GM23338 (cell line): ENCODE data around the gene MEGF8. TPM values are rescaled to one million over a fixed set of nuclear protein-coding genes. Genes with fewer than 3 reads are reported as not detected.

Experiments
- ATAC-seq: fragments of 200-7000 bp; cut with Tn5 transposase; 3 replicates; pipeline ENCODE4 v1.9.1; 2020
- DNase-seq: peaks from one replicate; pipeline ENCODE4 v3.0.0-alpha.2; 2015; ENCODE audit warnings: low spot score
- H2AFZ ChIP-seq: fragments of 200-600 bp; sonication (generic); 2 replicates; pipeline ENCODE4 v1.8.0; 2016; ENCODE audit warnings: antibody characterized with exemption, mild to moderate bottlenecking, moderate library complexity
- H3F3A ChIP-seq: fragments of 200-600 bp; sonication (generic); replicated peaks from 2 replicates; pipeline ENCODE4 v1.8.0; 2017; ENCODE audit warnings: antibody characterized with exemption, mixed run types, low read depth
- H3K27ac ChIP-seq: fragments of 200-600 bp; sonication (generic); 2 replicates; pipeline ENCODE4 v1.6.1; 2016; ENCODE audit warnings: low read depth
- H3K27me3 ChIP-seq: fragments of 200-600 bp; sonication (generic); 2 replicates; pipeline ENCODE4 v1.8.0; 2016; ENCODE audit warnings: mild to moderate bottlenecking, mixed run types, moderate library complexity; ENCODE audit not compliant: insufficient read depth
- H3K36me3 ChIP-seq: fragments of 200-600 bp; sonication (generic); 2 replicates; pipeline ENCODE4 v1.8.0; 2016; ENCODE audit warnings: mild to moderate bottlenecking; ENCODE audit not compliant: insufficient read depth
- H3K4me1 ChIP-seq: fragments of 200-600 bp; sonication (generic); 2 replicates; pipeline ENCODE4 v1.8.0; 2016; ENCODE audit warnings: mild to moderate bottlenecking, moderate library complexity; ENCODE audit not compliant: insufficient read depth
- H3K4me2 ChIP-seq: fragments of 200-600 bp; sonication (generic); 2 replicates; pipeline ENCODE4 v1.7.1; 2017; ENCODE audit warnings: mixed run types
- H3K4me3 ChIP-seq: fragments of 200-600 bp; sonication (generic); 2 replicates; pipeline ENCODE4 v1.6.1; 2016; ENCODE audit warnings: mixed run types
- H3K79me2 ChIP-seq: fragments of 200-600 bp; sonication (generic); replicated peaks from 2 replicates; pipeline ENCODE4 v1.8.0; 2017; ENCODE audit warnings: mild to moderate bottlenecking; ENCODE audit not compliant: insufficient read depth
- H3K9me2 ChIP-seq: fragments of 200-600 bp; sonication (generic); 2 replicates; pipeline ENCODE4 v1.8.0; 2017; ENCODE audit not compliant: insufficient read depth
- H4K20me1 ChIP-seq: fragments of 200-600 bp; sonication (generic); replicated peaks from 2 replicates; pipeline ENCODE4 v1.8.0; 2017; ENCODE audit warnings: mild to moderate bottlenecking; ENCODE audit not compliant: insufficient read depth
- H3K27ac Mint-ChIP-seq: 2 replicates; pipeline ENCODE4 v1.8.0; 2020; ENCODE audit warnings: inconsistent platforms, mild to moderate bottlenecking, moderate library complexity, mixed read lengths
- H3K27me3 Mint-ChIP-seq: 3 replicates; pipeline ENCODE4 v1.8.0; 2022; ENCODE audit warnings: low read depth, mild to moderate bottlenecking, moderate library complexity, mixed read lengths, inconsistent platforms; ENCODE audit not compliant: insufficient read depth, poor library complexity
- H3K36me3 Mint-ChIP-seq: 3 replicates; pipeline ENCODE4 v1.8.0; 2021; ENCODE audit warnings: low read depth, mild to moderate bottlenecking, inconsistent platforms, moderate library complexity, mixed read lengths
- H3K4me1 Mint-ChIP-seq: 3 replicates; pipeline ENCODE4 v1.8.0; 2020; ENCODE audit warnings: mild to moderate bottlenecking, inconsistent platforms, mixed read lengths
- H3K4me3 Mint-ChIP-seq: 3 replicates; pipeline ENCODE4 v1.8.0; 2021; ENCODE audit warnings: moderate library complexity, mild to moderate bottlenecking, inconsistent platforms, mixed read lengths
- H3K9me3 Mint-ChIP-seq: 3 replicates; pipeline ENCODE4 v1.8.0; 2020; ENCODE audit warnings: moderate library complexity, mild to moderate bottlenecking, inconsistent platforms, mixed read lengths
- EZH2 ChIP-seq: fragments of 200-600 bp; sonication (generic); IDR thresholded peaks from one replicate; pipeline ENCODE4 v1.8.0; 2017; ENCODE audit warnings: antibody characterized with exemption, mild to moderate bottlenecking, low read depth; ENCODE audit not compliant: unreplicated experiment
- EZH2phosphoT487 ChIP-seq: fragments of 200-600 bp; sonication (generic); IDR thresholded peaks from one replicate; pipeline ENCODE4 v1.8.1; 2018; ENCODE audit warnings: antibody characterized with exemption; ENCODE audit not compliant: unreplicated experiment
- NANOG ChIP-seq: IDR thresholded peaks from 2 replicates; pipeline ENCODE4 v1.6.1; 2016; ENCODE audit warnings: antibody characterized with exemption, borderline replicate concordance
- POLR2AphosphoS5 ChIP-seq: IDR thresholded peaks from 2 replicates; pipeline ENCODE4 v1.6.1; 2016; ENCODE audit warnings: antibody characterized with exemption, low read depth
- STAT1 ChIP-seq: IDR thresholded peaks from one replicate; pipeline ENCODE4 v1.6.1; 2016; ENCODE audit warnings: antibody characterized with exemption; ENCODE audit not compliant: unreplicated experiment
- ZNF114 ChIP-seq: fragments of 250-450 bp; sonication (Bioruptor Pico); IDR thresholded peaks from 2 replicates; pipeline ENCODE4 v1.5.0; 2020; ENCODE audit warnings: mild to moderate bottlenecking, moderate library complexity
- ZNF331 ChIP-seq: fragments of 250-450 bp; sonication (Bioruptor Pico); IDR thresholded peaks from 2 replicates; pipeline ENCODE4 v1.5.0; 2020; ENCODE audit warnings: low read depth, mild to moderate bottlenecking, moderate library complexity
- ZNF462 ChIP-seq: fragments of 250-450 bp; sonication (Bioruptor Pico); IDR thresholded peaks from 2 replicates; pipeline ENCODE4 v1.5.0; 2020; ENCODE audit warnings: mild to moderate bottlenecking, moderate library complexity
- polyA plus RNA-seq: library from polyadenylated mRNA; unstranded; fragments of >200 nt; fragmentation: Nextera tagmentation; extraction: Ambion mirVana; gene quantifications from 2 replicates; pipeline ENCODE4 v1.2.1, GENCODE V29; 2016
- total RNA-seq: library from RNA; depleted of rRNA; stranded (reverse); fragments of >200 nt; shearing (Covaris generic); gene quantifications from 2 replicates; pipeline ENCODE4 v1.2.3, GENCODE V29; 2014
- TF ChIP-seq, protein P1 (sequence below), 2 experiments: fragments of 200-600 bp in 1 of 2; sonication (generic) in 1 of 2; conservative IDR thresholded peaks; 2 replicates each; pipeline versions ENCODE4 v1.5.1 to v1.6.1; 2016 to 2017; ENCODE audit warnings: antibody characterized with exemption in 2 of 2, low read depth in 2 of 2, mild to moderate bottlenecking in 2 of 2, moderate library complexity in 1 of 2
- TF ChIP-seq, protein P2 (sequence below): IDR thresholded peaks from 2 replicates; pipeline ENCODE4 v1.6.1; 2016; ENCODE audit warnings: antibody characterized with exemption

MEGF8 gene
- total and polyA plus RNA-seq, 2 experiments from 2014 or later: 6.2 to 40.5 TPM

- Mint-ChIP-seq H3K27ac (no peak overlapping the region), H3K4me3 (no peak overlapping the region), H3K36me3 (peaks cover 33% of the 10 kb centered on the region), H3K27me3 (peaks cover 16% of the 10 kb centered on the region), H3K4me1 (peaks cover 30% of the 10 kb centered on the region), H3K9me3 (no peaks in the 10 kb centered on the region)
- H3K4me2 ChIP-seq: no peak overlapping the region
- H3K9me2 ChIP-seq: no peaks in the 10 kb centered on the region
- peaks cover 7% of the 10 kb centered on the region; the same call in 1 of the 2 replicates for H3F3A ChIP-seq
- no peaks in the 10 kb centered on the region for H3K27me3 ChIP-seq
- H4K20me1 ChIP-seq: peaks cover 4% of the 10 kb centered on the region; the same call in 1 of the 2 replicates
- no peak overlapping the region for H2AFZ ChIP-seq
- ATAC-seq (no peak), DNase-seq (no peak)
- H3K27ac ChIP-seq: no peak overlapping the region
- TF ChIP-seq ZNF331 (CRISPR knock-in tag) (no peak), POLR2AphosphoS5 (no peak), EZH2 (no peak), EZH2phosphoT487 (no peak), ZNF114 (CRISPR knock-in tag) (no peak), ZNF462 (no peak), NANOG (no peak), STAT1 (no peak)
- TF ChIP-seq, protein P1, sequence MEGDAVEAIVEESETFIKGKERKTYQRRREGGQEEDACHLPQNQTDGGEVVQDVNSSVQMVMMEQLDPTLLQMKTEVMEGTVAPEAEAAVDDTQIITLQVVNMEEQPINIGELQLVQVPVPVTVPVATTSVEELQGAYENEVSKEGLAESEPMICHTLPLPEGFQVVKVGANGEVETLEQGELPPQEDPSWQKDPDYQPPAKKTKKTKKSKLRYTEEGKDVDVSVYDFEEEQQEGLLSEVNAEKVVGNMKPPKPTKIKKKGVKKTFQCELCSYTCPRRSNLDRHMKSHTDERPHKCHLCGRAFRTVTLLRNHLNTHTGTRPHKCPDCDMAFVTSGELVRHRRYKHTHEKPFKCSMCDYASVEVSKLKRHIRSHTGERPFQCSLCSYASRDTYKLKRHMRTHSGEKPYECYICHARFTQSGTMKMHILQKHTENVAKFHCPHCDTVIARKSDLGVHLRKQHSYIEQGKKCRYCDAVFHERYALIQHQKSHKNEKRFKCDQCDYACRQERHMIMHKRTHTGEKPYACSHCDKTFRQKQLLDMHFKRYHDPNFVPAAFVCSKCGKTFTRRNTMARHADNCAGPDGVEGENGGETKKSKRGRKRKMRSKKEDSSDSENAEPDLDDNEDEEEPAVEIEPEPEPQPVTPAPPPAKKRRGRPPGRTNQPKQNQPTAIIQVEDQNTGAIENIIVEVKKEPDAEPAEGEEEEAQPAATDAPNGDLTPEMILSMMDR (conservative IDR thresholded peaks at IDR 0.05; ENCODE audit: low read depth in 2 of 2): no peak
- TF ChIP-seq, protein P2, sequence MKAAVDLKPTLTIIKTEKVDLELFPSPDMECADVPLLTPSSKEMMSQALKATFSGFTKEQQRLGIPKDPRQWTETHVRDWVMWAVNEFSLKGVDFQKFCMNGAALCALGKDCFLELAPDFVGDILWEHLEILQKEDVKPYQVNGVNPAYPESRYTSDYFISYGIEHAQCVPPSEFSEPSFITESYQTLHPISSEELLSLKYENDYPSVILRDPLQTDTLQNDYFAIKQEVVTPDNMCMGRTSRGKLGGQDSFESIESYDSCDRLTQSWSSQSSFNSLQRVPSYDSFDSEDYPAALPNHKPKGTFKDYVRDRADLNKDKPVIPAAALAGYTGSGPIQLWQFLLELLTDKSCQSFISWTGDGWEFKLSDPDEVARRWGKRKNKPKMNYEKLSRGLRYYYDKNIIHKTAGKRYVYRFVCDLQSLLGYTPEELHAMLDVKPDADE: no peak
- peaks cover 6% of the 10 kb centered on the region; the same call in 1 of the 2 replicates for H3K4me1 ChIP-seq
- no peak overlapping the region for H3K4me3 ChIP-seq
- peaks cover 4% of the 10 kb centered on the region; the same call in 1 of the 2 replicates for H3K36me3 ChIP-seq
- H3K79me2 ChIP-seq: peaks cover 16% of the 10 kb centered on the region
Measured at GRCh38 chr19:42288881-42289555, 36.4 kb upstream of the MEGF8 start.
